Measurements from ENCODE around the gene SLC38A11.

The SLC38A11 gene

GRCh38 chr2:164913011-164913410, 42.3 kb downstream of the SLC38A11 start:
- H3K4me3 ChIP-seq (ENCODE audit: low read depth, low read length), result no peak overlapping the region
- ChIA-PET POLR2A (no interaction called here), CTCF (interaction anchor here (0.6 to 2.1 kb wide), 18 partner anchors 9 to 306 kb away, joined by 3 to 21 read pairs (median 4); partner anchors contain the start of gene COBLL1)
- H3K9me3 ChIP-seq (ENCODE audit: control insufficient read depth, insufficient read depth, low read depth, low read length), result no peaks in the 10 kb centered on the region
- no peaks in the 10 kb centered on the region for H3K36me3 ChIP-seq (ENCODE audit: control insufficient read depth in 2 of 2, insufficient read depth in 1 of 2, low read length in 2 of 2)
- H3K27ac ChIP-seq (ENCODE audit: extremely low read depth, low read depth, low read length), result no peak overlapping the region
- TF ChIP-seq BCL6B (tag by site-specific recombination; IDR thresholded peaks at IDR 0.05) (no peak), ZNF248 (tag by site-specific recombination; IDR thresholded peaks at IDR 0.05) (no peak), ZNF280C (tag by site-specific recombination; IDR thresholded peaks at IDR 0.05) (no peak), IKZF3 (tag by site-specific recombination; IDR thresholded peaks at IDR 0.05) (no peak), ZNF521 (tag by site-specific recombination; IDR thresholded peaks at IDR 0.05) (no peak), ZNF221 (tag by site-specific recombination; IDR thresholded peaks at IDR 0.05; ENCODE audit: borderline replicate concordance) (no peak), BCL11B (tag by site-specific recombination; IDR thresholded peaks at IDR 0.05; ENCODE audit: low read depth) (no peak), ZNF416 (tag by site-specific recombination; IDR thresholded peaks at IDR 0.05) (no peak), ZNF114 (tag by site-specific recombination; IDR thresholded peaks at IDR 0.05) (no peak), ZNF548 (tag by site-specific recombination; IDR thresholded peaks at IDR 0.05) (no peak)
- peaks cover 15% of the 10 kb centered on the region for H3K4me1 ChIP-seq (ENCODE audit: control insufficient read depth, insufficient read depth, low read length)

- Histone ChIP-seq H3K4me3 (ENCODE audit: low read depth, low read length) (no peak overlapping the region), H3K9me3 (ENCODE audit: control insufficient read depth, insufficient read depth, low read depth, low read length) (no peaks in the 10 kb centered on the region)
- TF ChIP-seq ZNF501 (tag by site-specific recombination; IDR thresholded peaks at IDR 0.05), result no peak
- no peak for TF ChIP-seq ZBTB10 (tag by site-specific recombination; IDR thresholded peaks at IDR 0.05)
- no peak for TF ChIP-seq ZNF707 (tag by site-specific recombination; IDR thresholded peaks at IDR 0.05)
- no peak for TF ChIP-seq ZNF623 (tag by site-specific recombination; IDR thresholded peaks at IDR 0.05)
- TF ChIP-seq ZNF600 (tag by site-specific recombination; IDR thresholded peaks at IDR 0.05), result no peak
- TF ChIP-seq ZNF423 (tag by site-specific recombination; IDR thresholded peaks at IDR 0.05), result no peak
- TF ChIP-seq ZNF747 (tag by site-specific recombination; IDR thresholded peaks at IDR 0.05), result no peak
- TF ChIP-seq ZNF138 (tag by site-specific recombination; IDR thresholded peaks at IDR 0.05; ENCODE audit: borderline replicate concordance), result no peak
- no peak for TF ChIP-seq ZNF391 (tag by site-specific recombination; IDR thresholded peaks at IDR 0.05; ENCODE audit: borderline replicate concordance, low read depth)
- no peak for TF ChIP-seq ZNF354C (tag by site-specific recombination; IDR thresholded peaks at IDR 0.05; ENCODE audit: borderline replicate concordance, low read depth)
- TF ChIP-seq BCL11B (tag by site-specific recombination; IDR thresholded peaks at IDR 0.05; ENCODE audit: low read depth), result no peak
- no peak for TF ChIP-seq AEBP2 (tag by site-specific recombination; IDR thresholded peaks at IDR 0.05; ENCODE audit: borderline replicate concordance)
- TF ChIP-seq ZNF350 (tag by site-specific recombination; IDR thresholded peaks at IDR 0.05), result no peak
- no peak for TF ChIP-seq YY1 (tag by site-specific recombination; IDR thresholded peaks at IDR 0.05)
- no peak for TF ChIP-seq ZNF184 (tag by site-specific recombination; IDR thresholded peaks at IDR 0.05)
- no peak for TF ChIP-seq ZNF664 (tag by site-specific recombination; IDR thresholded peaks at IDR 0.05)
Observed at GRCh38 chr2:164911832-164912231, 43.5 kb downstream of the SLC38A11 start.

More at GRCh38 chr2:164911832-164912231, 43.5 kb downstream of the SLC38A11 start:
- Histone ChIP-seq H3K27ac (ENCODE audit: extremely low read depth, low read depth, low read length) (no peak overlapping the region), H3K4me1 (ENCODE audit: control insufficient read depth, insufficient read depth, low read length) (peaks cover 15% of the 10 kb centered on the region), H3K36me3 (ENCODE audit: control insufficient read depth in 2 of 2, insufficient read depth in 1 of 2, low read length in 2 of 2) (no peaks in the 10 kb centered on the region)
- ChIA-PET POLR2A (no interaction called here), CTCF (no interaction called here)
